HG03354 (cell line): ENCODE results near the gene ZNF503.

Experiments used
- ATAC-seq: cut with Tn5 transposase; IDR thresholded peaks from one replicate; pipeline ENCODE4 v1.9.1; 2021; ENCODE audit warnings: mild to moderate bottlenecking; ENCODE audit not compliant: unreplicated experiment, poor library complexity, severe bottlenecking

Gene ZNF503

DNA sequence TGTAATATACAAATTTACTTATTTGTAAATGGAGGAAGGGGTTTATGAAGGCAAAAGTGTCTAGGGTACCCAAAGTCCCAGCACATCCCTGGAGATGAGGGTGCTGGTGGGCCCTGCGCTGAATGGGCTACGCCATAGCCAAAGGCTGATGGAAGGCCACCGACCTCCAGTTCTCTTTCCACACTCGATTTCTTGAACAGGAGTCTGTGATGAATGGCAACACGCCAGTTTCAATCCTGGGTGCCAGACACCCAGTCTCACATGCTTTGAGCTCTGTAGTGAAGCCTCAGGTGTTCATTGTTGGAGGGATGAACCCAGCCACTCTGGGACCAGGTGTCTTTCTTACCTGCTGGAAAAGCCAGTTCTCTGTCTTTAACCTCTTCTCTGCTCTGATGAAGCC, 30.6 kb upstream of the ZNF503 start:
- no peak for ATAC-seq

DNA sequence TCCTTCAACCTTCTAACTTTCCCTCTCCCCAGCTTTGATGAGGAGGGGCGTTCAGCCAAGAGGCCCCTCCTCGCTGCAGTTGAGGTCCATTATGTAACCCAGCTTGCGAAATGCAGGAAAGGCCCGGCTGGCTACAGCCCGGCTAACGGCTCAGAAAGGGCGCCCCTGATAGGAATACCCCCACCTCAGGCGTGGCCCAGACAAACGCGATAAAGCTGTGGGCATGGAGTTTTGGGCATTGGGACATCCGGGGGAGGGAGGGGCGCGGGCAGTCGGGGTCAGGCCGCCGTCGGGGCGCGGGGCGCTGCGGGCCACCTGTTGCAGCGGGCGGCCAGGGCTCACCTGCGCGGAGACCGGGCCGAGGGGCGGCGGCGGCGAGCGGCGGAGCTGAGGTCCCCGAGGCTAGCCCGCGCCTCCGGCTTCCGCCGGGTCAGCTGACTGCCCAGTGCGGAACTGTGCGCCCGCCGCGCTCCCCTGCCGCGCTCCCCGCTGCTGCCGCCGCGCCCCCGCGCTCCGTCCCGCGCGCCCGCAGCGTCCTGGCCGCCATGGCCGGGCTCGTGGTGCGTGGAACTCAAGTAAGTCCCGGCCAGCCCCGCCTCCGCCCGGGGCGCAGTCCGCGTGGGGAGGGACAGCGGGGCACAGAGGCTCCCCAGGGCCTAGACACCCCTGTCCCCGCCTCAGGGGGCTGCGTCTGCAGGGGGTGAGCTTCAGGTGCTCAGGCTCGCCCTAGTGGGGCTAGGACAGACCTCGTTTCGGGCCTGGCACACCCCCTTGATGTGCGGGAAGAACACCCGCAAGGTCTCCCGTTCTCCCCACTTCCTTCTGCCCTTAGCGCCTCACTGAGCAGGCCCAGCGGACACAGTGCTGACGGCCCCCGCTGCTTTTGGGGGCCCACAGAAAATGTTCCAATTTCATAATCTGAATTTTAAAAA, 29.9 kb upstream of the ZNF503 start, which contains the start of gene LRMDA:
Gene LRMDA, plus strand, starts transcription at position 445 of the 932 bp plus-strand sequence.
- peak; percentile 62 for ATAC-seq

DNA sequence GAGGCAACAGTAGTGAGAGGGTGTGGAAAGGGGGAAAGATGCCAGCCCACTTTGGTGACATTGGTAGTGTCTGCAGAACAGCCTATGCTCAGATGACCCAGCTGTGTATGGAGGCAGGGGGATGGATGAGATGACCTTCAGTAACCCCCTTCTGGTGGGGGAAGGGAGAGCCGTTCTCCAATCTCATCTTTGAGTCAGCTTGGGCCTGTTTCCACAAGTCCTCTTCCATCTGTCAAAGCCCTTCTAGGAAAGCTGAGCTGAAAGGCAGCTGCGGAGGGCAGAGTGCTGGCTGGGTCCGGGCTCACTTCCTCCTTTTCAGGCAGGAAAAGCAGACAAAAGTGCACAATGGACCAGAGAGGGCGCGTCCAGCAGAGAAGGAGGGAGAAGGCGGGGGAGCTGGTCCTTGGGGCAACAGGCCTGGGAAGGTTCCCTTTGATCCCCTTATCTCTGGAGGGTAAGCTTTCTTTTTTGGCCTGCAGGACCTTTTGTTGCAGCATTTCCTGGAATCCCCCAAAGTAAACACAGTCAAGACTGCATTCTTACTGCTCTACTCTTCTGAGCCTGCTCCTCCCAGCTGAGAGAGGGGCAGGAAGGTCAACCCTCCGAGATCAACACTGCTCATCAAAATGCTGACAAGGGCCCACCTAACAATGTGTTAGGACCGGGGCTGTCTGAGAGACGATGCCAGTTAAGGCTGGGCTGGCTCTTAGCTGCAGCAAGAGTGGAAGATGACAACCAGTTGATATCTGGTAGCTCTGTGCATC, 28.6 kb upstream of the ZNF503 start:
- ATAC-seq, result no peak

DNA sequence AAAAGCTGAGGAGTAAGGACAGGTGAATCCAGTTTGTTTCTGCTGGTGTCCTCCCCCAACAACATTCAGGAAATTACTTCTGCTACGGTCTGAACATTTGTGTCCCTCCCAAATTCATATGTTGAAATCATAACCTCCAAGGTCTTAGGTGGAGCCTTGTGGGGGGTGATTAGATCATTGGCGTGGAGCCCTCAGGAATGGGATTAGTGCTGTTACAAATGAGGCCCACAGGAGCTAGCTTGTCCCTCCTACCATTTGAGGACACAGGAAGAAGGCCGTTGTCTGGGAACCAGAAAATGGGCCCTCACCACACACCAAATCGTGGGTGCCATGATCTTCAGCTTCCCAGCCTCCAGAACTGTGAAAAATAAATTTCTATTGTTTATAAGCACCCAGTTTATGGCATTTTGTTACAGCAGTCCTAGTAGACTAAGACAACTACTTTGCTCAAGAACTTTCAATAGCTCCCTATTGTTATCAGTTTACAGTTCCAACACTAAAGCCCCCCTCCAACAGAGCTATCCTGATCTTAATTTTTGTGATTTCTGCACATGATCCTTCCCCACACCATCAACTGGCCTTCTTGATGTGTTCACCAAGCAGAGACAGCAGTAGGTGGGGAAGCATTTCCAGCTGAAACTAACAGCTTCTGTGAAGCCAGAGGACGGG, 27.7 kb upstream of the ZNF503 start:
- ATAC-seq, result no peak

DNA sequence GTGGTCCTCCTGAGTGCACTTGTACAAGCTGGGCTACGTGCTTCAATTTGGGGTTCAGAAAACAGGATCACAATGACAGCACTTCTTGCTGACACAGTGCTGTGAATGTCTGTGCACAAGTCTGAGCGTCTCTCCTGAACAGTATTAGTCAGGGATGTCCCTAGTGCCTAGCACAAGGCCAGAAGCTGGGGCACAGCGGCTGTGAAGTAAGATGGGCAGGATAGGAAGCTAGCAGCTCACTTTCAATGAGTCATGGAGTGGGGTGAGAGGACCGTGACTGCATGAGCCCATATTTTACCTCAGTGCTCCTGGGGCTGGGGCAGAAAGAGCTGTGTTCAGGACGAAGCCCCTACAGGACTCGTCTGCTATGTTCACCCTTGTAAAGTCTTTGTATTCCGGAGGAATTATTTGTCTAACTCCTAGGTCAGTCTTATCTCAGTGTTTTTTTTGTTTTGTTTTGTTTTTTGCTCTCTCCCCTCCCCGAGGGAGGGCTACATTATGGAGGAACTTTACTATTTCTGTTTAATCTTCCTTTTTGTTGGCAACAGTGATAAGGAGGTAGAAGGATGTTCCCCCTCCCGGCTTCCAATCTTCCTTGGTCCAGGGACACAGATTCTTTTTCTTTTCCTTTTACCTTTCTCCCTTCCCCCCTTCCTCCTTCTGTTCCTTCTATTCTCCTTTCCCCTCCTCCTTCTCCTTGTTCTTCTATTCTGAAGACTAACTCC, 27.0 kb upstream of the ZNF503 start:
- ATAC-seq, result no peak

DNA sequence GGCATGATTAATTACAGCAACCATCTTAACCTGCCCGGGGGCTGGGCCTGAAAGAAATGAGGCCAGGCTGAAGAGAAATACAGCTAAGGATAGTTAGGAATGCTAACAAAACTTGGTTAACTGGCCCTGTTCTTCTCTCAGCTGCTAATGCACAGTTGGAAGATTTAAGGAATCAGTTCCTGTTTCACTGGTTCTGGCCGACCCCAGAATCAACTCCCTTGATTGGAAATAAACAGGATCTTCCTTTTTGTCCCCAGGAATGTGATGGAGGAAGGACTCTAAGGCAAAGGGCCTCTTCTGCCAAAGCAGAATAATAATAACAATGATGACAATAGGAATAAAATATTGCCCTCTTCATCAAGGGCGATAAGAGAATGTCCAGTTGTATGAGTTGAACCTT, 26.4 kb upstream of the ZNF503 start:
- ATAC-seq, result no peak

DNA sequence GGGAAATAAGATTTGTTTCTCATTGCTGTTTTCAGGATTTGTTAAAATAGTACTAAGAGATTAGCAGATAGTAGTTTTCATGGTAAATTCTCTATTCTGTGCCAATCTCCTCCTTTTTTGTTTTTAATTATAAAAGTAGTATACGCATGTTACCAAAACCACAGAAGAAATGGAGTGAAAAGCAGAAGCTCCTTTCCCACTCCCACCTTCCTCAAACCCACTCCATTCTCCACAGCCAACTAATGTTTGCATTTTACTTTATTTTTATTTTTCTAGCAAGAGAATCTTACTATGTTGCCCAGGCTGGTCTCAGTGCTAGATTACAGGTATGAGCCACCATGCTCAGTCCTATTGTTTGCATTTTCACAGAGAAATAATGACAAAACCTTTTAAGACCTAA, 25.3 kb upstream of the ZNF503 start:
- no peak for ATAC-seq

DNA sequence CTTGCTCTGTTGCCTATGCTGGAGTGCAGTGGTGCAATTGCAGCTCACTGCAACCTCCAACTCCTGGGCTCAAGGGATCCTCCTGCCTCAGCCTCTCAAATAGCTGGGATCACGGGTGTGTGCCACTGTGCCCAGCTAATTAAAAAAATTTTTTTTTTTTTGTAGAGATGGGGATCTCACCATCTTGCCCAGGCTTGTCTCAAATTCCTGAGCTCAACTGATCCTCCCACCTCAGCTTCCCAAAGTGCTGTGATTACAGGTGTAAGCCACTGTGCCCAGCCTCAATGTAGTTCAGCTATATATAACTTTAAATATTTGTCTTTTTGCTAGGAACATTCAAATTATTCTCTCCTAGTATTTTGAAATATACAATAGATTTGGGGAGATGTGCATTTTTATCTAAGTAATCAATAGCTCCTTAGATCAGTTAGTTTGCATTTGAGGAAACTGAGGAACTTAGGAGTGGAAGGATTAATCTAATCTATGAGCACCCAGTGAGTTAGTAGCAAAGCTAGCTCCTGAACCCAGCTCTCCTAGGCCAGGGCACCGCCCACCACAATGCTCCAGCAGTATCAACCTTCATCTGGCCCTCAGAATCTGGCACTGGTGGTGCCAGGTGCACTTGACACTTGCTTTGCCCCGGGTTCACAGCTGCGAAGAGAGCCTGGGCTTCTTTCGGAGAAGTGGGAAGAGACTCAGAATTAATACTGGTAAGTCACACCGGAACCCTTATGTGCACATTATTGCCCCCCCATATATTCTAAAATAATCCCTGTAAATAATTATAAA, 23.9 kb upstream of the ZNF503 start:
- ATAC-seq, result no peak

DNA sequence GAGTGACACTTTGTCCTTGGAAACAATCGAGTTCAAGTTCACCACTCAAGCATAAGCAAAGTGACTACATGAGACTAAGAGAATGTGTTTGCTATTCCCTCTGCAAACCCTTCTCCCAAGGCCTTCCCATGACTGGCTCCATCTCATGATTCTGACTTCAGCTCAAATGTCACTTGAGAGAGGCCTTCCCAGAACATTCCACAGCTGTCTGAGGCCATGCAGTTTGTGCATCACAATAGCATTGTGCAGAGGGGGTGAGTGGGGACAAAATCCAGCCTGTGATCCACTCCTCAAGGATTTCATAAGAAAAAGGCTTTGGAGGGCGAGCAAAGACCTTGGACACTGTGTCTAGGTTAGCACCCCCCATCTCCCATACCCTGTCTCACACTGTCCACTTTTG, 23.0 kb upstream of the ZNF503 start:
- ATAC-seq, result no peak

DNA sequence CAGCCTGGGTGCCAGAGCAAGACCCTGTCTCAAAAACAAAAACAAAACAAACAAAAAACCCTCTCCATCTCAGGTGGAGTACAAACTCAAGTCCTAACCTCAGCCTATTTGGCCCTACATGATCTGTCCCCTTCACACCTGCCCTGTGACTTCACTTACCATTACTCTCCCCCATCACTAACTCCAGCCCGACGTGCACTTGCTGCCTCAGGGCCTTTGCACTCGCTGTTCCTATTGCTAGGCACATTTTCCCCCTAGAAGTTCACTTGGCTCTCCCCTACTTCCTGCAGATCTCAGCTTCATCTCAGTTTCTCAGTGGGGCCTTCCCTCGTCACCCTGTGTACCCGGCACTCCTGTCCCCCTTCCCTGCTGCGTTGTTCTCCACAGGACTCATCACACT, 21.3 kb upstream of the ZNF503 start:
- no peak for ATAC-seq

DNA sequence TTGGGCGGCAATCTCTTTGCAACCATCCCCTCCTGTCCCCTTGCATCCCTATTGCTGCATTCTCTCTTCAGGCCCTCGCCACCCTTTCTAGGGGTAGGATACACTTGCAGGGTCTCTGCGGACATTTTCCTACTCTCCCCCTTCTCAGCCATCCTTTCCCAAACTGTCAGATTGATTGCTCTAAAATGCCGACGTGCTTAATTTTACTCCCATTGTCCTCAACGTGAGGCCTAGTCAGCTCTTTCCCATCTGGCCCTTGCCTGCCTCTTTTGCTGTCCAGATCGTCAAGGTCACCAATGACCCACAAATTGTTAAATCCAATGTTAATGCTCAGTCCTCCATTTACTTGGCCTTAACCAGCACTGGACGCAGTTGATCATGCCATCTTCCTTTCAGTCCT, 17.1 kb upstream of the ZNF503 start:
- ATAC-seq, result no peak

DNA sequence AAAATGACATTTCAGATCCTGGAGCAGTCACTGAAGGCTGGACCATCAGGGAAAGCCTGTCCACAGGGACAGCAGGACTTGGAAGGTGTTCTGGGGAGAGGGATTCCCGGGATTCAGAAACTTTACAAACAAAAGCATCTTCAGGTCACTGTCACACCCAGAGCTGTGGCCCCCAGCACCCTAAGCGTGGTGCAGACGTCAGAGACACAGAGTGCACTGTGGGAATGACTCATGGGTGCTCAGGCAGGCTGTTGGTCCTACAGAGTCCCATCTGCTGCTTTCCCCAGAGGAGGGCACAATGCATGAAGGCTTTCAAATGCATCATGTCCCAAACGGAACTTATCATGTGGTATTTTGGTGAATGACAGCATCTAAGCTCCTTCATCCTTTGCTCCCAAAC, 16.7 kb upstream of the ZNF503 start:
- no peak for ATAC-seq

DNA sequence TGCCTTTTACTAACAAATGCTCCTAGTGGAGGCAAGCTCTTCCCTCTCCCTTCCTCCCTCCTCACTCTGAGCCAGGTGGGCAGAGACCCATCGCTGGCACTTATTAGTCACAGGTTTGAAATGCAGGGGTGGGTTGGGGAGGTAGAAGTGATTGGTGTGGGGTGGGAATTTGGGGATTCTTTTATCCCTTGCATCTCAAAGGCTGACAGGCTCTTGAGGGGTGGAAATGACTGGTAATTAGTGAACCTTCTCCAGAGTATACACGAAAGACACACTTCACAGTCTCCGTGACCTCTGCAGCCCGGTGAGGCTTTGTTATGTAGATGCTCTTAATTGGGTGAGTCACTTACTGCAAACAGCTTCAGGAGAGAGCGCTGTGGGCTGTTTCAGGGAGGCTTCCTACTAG, 16.0 kb upstream of the ZNF503 start:
- ATAC-seq, result no peak

DNA sequence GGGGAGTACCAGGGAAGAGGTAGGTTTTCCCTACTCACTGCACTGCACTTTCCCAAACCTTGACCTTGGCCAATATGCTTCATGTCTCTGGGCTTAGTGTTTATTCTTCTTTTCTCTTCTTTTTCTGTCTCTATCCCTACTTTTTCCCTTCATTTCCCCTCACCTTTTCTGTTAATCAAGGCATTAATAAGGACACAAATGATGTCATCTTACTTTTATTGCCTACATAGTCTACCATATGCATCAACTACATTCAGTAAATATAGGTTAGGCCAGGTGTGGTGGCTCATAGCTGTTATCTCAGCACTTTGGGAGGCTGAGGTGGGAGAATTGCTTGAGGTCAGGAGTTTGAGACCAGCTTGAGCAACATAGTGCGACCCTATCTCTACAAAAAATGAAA, 13.0 kb upstream of the ZNF503 start:
- ATAC-seq, result no peak

DNA sequence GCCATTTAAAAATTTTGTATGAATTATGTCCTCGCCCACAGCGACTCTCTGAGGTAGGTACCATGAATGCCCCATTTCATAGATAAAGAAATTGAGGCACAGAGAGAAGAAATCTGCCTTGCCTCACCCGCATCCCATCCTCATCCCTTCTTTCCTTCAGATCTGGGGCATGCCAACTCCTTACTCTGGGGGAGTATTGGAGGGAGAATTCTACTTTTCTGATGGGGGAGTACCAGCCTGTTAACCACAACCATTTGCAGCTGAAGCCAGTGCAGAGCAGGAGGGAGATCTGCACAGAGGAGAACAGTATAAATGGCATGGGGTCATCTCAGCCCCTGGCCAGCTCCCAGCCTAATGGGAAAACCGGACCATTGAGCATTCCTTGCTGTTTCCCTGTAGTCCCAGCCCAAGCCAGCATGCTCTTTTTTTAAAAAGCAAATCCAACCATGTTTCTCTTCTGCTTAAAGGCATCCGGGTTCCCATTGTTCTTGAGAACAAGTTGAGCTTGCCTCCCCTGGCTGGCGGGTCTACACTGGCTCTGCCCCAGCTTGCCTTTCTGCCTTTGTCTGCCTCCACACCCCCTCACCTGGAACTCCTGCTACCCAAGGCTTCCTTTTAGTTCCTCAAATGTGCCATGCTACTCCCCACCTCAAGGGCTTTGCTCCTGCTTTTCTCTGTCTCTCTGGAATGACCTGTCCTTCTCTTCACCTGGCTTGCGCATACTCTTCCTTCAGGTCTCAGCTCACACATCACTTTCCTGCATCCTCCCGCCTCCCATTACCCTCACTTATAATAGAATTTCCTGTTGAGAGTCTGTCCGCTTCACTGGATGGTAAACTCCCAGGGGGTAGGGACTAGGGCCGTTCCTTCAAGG, 8.8 kb upstream of the ZNF503 start:
- ATAC-seq, result no peak

DNA sequence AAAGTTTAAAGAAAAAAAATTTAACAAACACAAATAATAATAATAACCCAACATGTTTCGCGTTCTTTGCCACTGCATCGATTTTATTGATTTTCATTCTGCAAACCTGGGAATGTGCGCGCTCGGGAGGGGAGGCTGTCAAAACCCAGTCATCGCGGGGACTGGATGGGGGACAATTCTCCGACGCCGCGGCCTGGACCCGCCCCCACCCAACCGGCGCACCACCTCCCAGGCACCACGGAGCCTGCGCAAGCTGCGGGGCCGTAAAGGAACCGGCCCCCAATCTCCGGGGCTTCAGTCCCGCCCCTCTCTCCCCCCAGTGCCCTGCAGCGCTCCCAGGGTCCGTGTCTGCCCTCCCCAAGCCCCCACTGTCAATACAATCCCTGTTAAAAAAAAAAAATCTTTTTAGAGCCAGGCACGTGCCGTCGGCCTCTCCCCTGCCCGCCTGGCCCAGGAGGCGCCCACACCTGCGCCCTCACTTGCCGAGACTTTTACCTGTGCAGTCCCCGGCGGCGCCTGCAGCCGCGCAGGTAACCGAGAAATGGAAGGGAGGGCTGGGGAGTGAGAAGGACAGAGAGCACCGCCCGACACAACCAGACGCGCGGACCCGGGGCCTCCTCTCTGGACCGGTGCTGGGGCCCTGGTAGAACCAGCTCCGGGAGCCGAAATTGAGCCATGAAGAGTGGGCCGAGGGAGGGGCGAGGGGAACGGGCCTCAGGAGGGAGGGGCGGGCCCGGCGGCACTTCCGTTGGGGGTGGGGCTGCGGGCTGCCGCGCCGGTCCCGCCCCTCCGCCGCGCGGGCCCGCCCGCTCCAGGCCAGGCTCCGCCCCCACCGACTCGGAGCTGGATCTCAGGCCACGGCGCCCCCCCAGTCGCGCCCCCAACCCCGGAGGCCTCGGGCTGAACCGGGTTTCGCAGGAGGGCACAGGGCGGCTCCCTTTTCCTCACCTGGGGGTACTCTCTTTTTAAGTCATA, 7.6 kb upstream of the ZNF503 start:
- peak; percentile 59 for ATAC-seq

DNA sequence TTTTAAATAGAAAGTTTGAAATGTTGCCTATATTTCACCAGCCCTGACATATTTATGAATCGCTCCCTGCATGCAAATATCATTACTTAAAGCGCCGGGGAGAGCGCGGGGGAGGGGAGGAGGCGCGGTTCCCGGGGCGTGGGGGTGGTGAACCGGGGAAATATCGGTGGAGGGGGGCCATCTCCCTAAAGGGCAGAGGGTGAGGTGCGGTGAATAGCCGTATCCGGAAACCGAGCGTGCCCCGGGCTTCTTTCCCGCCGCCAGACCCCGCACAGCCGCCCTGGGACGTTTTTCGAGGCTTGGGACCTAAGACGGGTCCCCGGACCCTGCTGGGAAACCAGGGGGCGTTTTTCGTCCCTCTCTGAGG, 6.9 kb upstream of the ZNF503 start:
- no peak for ATAC-seq
